Measurements from ENCODE around the gene NATD1. TPM values are rescaled to one million over a fixed set of nuclear protein-coding genes. Genes with fewer than 3 reads are reported as not detected.

Gene NATD1
- 1 to 10 TPM; 2.4 to 7.5 (median 2.9) TPM for polyA plus RNA-seq
- long read RNA-seq, donor 1 = 0 reads
- long read RNA-seq, donor 2, full-length matches to known transcripts = 1 of 1 reads
- long read RNA-seq, donor 2, partial matches to known transcripts = 0 of 1 reads
- long read RNA-seq, donor 2, other reads (novel, unspliced or antisense) = 0 of 1 reads
- long read RNA-seq, donor 3, full-length matches to known transcripts = 2 of 2 reads
- long read RNA-seq, donor 3, partial matches to known transcripts = 0 of 2 reads
- long read RNA-seq, donor 3, other reads (novel, unspliced or antisense) = 0 of 2 reads
- long read RNA-seq, donor 4 = 0 reads
- long read RNA-seq, donor 5 = 0 reads
- long read RNA-seq, donor 6, full-length matches to known transcripts = 2 of 2 reads
- long read RNA-seq, donor 6, partial matches to known transcripts = 0 of 2 reads
- long read RNA-seq, donor 6, other reads (novel, unspliced or antisense) = 0 of 2 reads
- long read RNA-seq, donor 7, full-length matches to known transcripts = 1 of 1 reads
- long read RNA-seq, donor 7, partial matches to known transcripts = 0 of 1 reads
- long read RNA-seq, donor 7, other reads (novel, unspliced or antisense) = 0 of 1 reads
- long read RNA-seq, donor 8, full-length matches to known transcripts = 1 of 1 reads
- long read RNA-seq, donor 8, partial matches to known transcripts = 0 of 1 reads
- long read RNA-seq, donor 8, other reads (novel, unspliced or antisense) = 0 of 1 reads
- long read RNA-seq, donor 9 = 0 reads
- long read RNA-seq, donor 10, full-length matches to known transcripts = 3 of 3 reads
- long read RNA-seq, donor 10, partial matches to known transcripts = 0 of 3 reads
- long read RNA-seq, donor 10, other reads (novel, unspliced or antisense) = 0 of 3 reads

- FAIRE-seq = no peak
- Histone ChIP-seq H3K4me3 (ENCODE audit: low read depth in 1 of 3, low read length in 3 of 3) (peak within 1 kb of the TSS; percentile 54 to 92 (median 65)), H3K27me3 (ENCODE audit: control insufficient read depth in 3 of 3, insufficient read depth in 3 of 3, low read length in 3 of 3) (no peaks in the 10 kb centered on the region), H3K9me3 (ENCODE audit: control insufficient read depth in 2 of 2, insufficient read depth in 1 of 2, low read depth in 1 of 2, low read length in 1 of 2) (no peaks in the 10 kb centered on the region), H3K27ac (ENCODE audit: low read depth in 1 of 3, low read length in 2 of 3) (peak within 1 kb of the TSS; percentile 21 to 71 (median 28)), H3K36me3 (ENCODE audit: control insufficient read depth in 3 of 3, insufficient read depth in 2 of 3, low read depth in 1 of 3, low read length in 3 of 3) (no peaks in the 10 kb centered on the region), H3K4me1 (ENCODE audit: control insufficient read depth in 3 of 3, insufficient read depth in 2 of 3, low read depth in 1 of 3, low read length in 2 of 3) (no peaks in the 10 kb centered on the region)
- 0 to 1% (median 0%) methylated on average over 82 to 117 of the region's 117 CpGs for WGBS, 3 donors
- peak; percentile 82 to 88 for DNase-seq
Observed at GRCh38 chr17:21252796-21253645, at the start of gene NATD1. TSS of gene NATD1 (minus strand) at chr17:21253410. CDS start at chr17:21253264, 146 bp downstream.

- peaks cover 0 to 18% of the 10 kb centered on the region in 2 donors for H3K9me3 ChIP-seq (ENCODE audit: control insufficient read depth in 2 of 2, insufficient read depth in 1 of 2, low read depth in 1 of 2, low read length in 1 of 2)
- no peak for FAIRE-seq
- no peak overlapping the region for H3K27ac ChIP-seq (ENCODE audit: low read depth in 1 of 3, low read length in 2 of 3)
- H3K27me3 ChIP-seq (ENCODE audit: control insufficient read depth in 3 of 3, insufficient read depth in 3 of 3, low read length in 3 of 3) = no peaks in the 10 kb centered on the region
- H3K4me1 ChIP-seq (ENCODE audit: control insufficient read depth in 3 of 3, insufficient read depth in 2 of 3, low read depth in 1 of 3, low read length in 2 of 3) = no peaks in the 10 kb centered on the region
- no peak for DNase-seq
- no peak overlapping the region for H3K4me3 ChIP-seq (ENCODE audit: low read depth in 1 of 3, low read length in 3 of 3)
- 67 to 77% (median 71%) methylated on average over 19 of the region's 19 CpGs for WGBS, 3 donors
- H3K36me3 ChIP-seq (ENCODE audit: control insufficient read depth in 3 of 3, insufficient read depth in 2 of 3, low read depth in 1 of 3, low read length in 3 of 3) = peaks cover 0 to 78% (median 18%) of the 10 kb centered on the region in 3 donors
Observed at GRCh38 chr17:21301593-21302550, 48.7 kb upstream of the NATD1 start.

- Histone ChIP-seq H3K36me3 (ENCODE audit: control insufficient read depth in 3 of 3, insufficient read depth in 2 of 3, low read depth in 1 of 3, low read length in 3 of 3) (peaks cover 0 to 80% (median 18%) of the 10 kb centered on the region in 3 donors), H3K4me1 (ENCODE audit: control insufficient read depth in 3 of 3, insufficient read depth in 2 of 3, low read depth in 1 of 3, low read length in 2 of 3) (no peaks in the 10 kb centered on the region), H3K4me3 (ENCODE audit: low read depth in 1 of 3, low read length in 3 of 3) (no peak overlapping the region), H3K9me3 (ENCODE audit: control insufficient read depth in 2 of 2, insufficient read depth in 1 of 2, low read depth in 1 of 2, low read length in 1 of 2) (peaks cover 0 to 27% of the 10 kb centered on the region in 2 donors), H3K27me3 (ENCODE audit: control insufficient read depth in 3 of 3, insufficient read depth in 3 of 3, low read length in 3 of 3) (no peaks in the 10 kb centered on the region), H3K27ac (ENCODE audit: low read depth in 1 of 3, low read length in 2 of 3) (no peak overlapping the region)
- WGBS, 3 donors = 72 to 76% (median 73%) methylated on average over 31 of the region's 31 CpGs
- DNase-seq = no peak
- FAIRE-seq = no peak
Observed at GRCh38 chr17:21300601-21301571, 47.7 kb upstream of the NATD1 start.

- Histone ChIP-seq H3K4me3 (ENCODE audit: low read depth in 1 of 3, low read length in 3 of 3) (no peak overlapping the region), H3K36me3 (ENCODE audit: control insufficient read depth in 3 of 3, insufficient read depth in 2 of 3, low read depth in 1 of 3, low read length in 3 of 3) (peaks cover 0 to 77% (median 18%) of the 10 kb centered on the region in 3 donors), H3K27ac (ENCODE audit: low read depth in 1 of 3, low read length in 2 of 3) (no peak overlapping the region), H3K27me3 (ENCODE audit: control insufficient read depth in 3 of 3, insufficient read depth in 3 of 3, low read length in 3 of 3) (no peaks in the 10 kb centered on the region), H3K9me3 (ENCODE audit: control insufficient read depth in 2 of 2, insufficient read depth in 1 of 2, low read depth in 1 of 2, low read length in 1 of 2) (peaks cover 0 to 28% of the 10 kb centered on the region in 2 donors), H3K4me1 (ENCODE audit: control insufficient read depth in 3 of 3, insufficient read depth in 2 of 3, low read depth in 1 of 3, low read length in 2 of 3) (no peaks in the 10 kb centered on the region)
- 58 to 63% (median 63%) methylated on average over 7 of the region's 7 CpGs for whole genome bisulfite sequencing, 3 donors
- FAIRE-seq (no peak), DNase-seq (no peak)
Observed at GRCh38 chr17:21299981-21300600, 46.9 kb upstream of the NATD1 start.

- FAIRE-seq (no peak), DNase-seq (no peak)
- Histone ChIP-seq H3K4me3 (ENCODE audit: low read depth in 1 of 3, low read length in 3 of 3) (no peak overlapping the region), H3K4me1 (ENCODE audit: control insufficient read depth in 3 of 3, insufficient read depth in 2 of 3, low read depth in 1 of 3, low read length in 2 of 3) (no peaks in the 10 kb centered on the region), H3K9me3 (ENCODE audit: control insufficient read depth in 2 of 2, insufficient read depth in 1 of 2, low read depth in 1 of 2, low read length in 1 of 2) (peaks cover 0 to 29% of the 10 kb centered on the region in 2 donors), H3K27ac (ENCODE audit: low read depth in 1 of 3, low read length in 2 of 3) (no peak overlapping the region), H3K27me3 (ENCODE audit: control insufficient read depth in 3 of 3, insufficient read depth in 3 of 3, low read length in 3 of 3) (no peaks in the 10 kb centered on the region), H3K36me3 (ENCODE audit: control insufficient read depth in 3 of 3, insufficient read depth in 2 of 3, low read depth in 1 of 3, low read length in 3 of 3) (peaks cover 0 to 79% (median 16%) of the 10 kb centered on the region in 3 donors)
- 58 to 61% (median 59%) methylated on average over 13 of the region's 13 CpGs for WGBS, 3 donors
Observed at GRCh38 chr17:21298983-21299519, 45.8 kb upstream of the NATD1 start.

- H3K4me1 ChIP-seq (ENCODE audit: control insufficient read depth in 3 of 3, insufficient read depth in 2 of 3, low read depth in 1 of 3, low read length in 2 of 3) = no peaks in the 10 kb centered on the region
- H3K27ac ChIP-seq (ENCODE audit: low read depth in 1 of 3, low read length in 2 of 3) = no peak overlapping the region
- H3K36me3 ChIP-seq (ENCODE audit: control insufficient read depth in 3 of 3, insufficient read depth in 2 of 3, low read depth in 1 of 3, low read length in 3 of 3) = peaks cover 0 to 79% (median 11%) of the 10 kb centered on the region in 3 donors
- peak in 1 of 2 donors; percentile 6 for DNase-seq
- no peaks in the 10 kb centered on the region for H3K27me3 ChIP-seq (ENCODE audit: control insufficient read depth in 3 of 3, insufficient read depth in 3 of 3, low read length in 3 of 3)
- WGBS, 3 donors = 76 to 78% (median 77%) methylated on average over 22 of the region's 22 CpGs
- FAIRE-seq = no peak
- no peak overlapping the region for H3K4me3 ChIP-seq (ENCODE audit: low read depth in 1 of 3, low read length in 3 of 3)
- peaks cover 0 to 30% of the 10 kb centered on the region in 2 donors for H3K9me3 ChIP-seq (ENCODE audit: control insufficient read depth in 2 of 2, insufficient read depth in 1 of 2, low read depth in 1 of 2, low read length in 1 of 2)
Observed at GRCh38 chr17:21298056-21298982, 45.1 kb upstream of the NATD1 start.
